Stimulated activated naive B cell treated with anti-CD40 and anti-IgM and Interleukin-4, amounts not matched to agents 10 μg/mL and 1 μg/mL and 100 μg/mL, for 72 hours (primary cell): ENCODE results near the gene FTL.
A peak's percentile ranks its signal among the peaks of the same experiment; 100 is the strongest.
"Not testable (repeated sequence)": the region's sequence is repeated elsewhere in the genome, so short reads cannot be mapped to it uniquely, and the experiment has no call there.

ENCODE experiments used
- ATAC-seq, 2 donors: fragments of 150-1000 bp; cut with Tn5 transposase; replicated peaks; 2 replicates each; pipeline ENCODE4 v1.10.0; 2021; ENCODE audit warnings: moderate library complexity in 1 of 2
- DNase-seq: peaks from one replicate; pipeline ENCODE4 v3.0.0; 2021
- H3K27ac Mint-ChIP-seq: one replicate; pipeline ENCODE4 v1.8.0; 2022; ENCODE audit warnings: mild to moderate bottlenecking, mixed read lengths
- H3K27me3 Mint-ChIP-seq, 2 donors: one replicate each; pipeline ENCODE4 v1.8.0; 2022; ENCODE audit warnings: mixed read lengths in 2 of 2
- H3K36me3 Mint-ChIP-seq, 2 donors: one replicate each; pipeline ENCODE4 v1.8.0; 2022; ENCODE audit warnings: mixed read lengths in 2 of 2, mild to moderate bottlenecking in 1 of 2
- H3K4me1 Mint-ChIP-seq, 2 donors: one replicate each; pipeline ENCODE4 v1.8.0; 2022; ENCODE audit warnings: mixed read lengths in 2 of 2, mild to moderate bottlenecking in 1 of 2
- H3K4me3 Mint-ChIP-seq, 2 donors: one replicate each; pipeline ENCODE4 v1.8.0; 2022; ENCODE audit warnings: mild to moderate bottlenecking in 2 of 2, mixed read lengths in 2 of 2, moderate library complexity in 1 of 2
- H3K9me3 Mint-ChIP-seq, 2 donors: one replicate each; pipeline ENCODE4 v1.8.0; 2022; ENCODE audit warnings: mixed read lengths in 2 of 2, mild to moderate bottlenecking in 1 of 2

FTL gene

GRCh38 chr19:48965040-48965805 lies at the start of gene FTL:
TSS of gene FTL (plus strand) at chr19:48965309. CDS start at chr19:48965508, 199 bp downstream.
- Mint-ChIP-seq H3K4me1 (peaks cover 55 to 83% of the 10 kb centered on the region in 2 donors), H3K27ac (peak within 1 kb of the TSS; percentile 99), H3K4me3 (peak within 1 kb of the TSS; percentile 99), H3K36me3 (peaks cover 53 to 67% of the 10 kb centered on the region in 2 donors), H3K9me3 (peaks cover 0 to 5% of the 10 kb centered on the region in 2 donors), H3K27me3 (no peaks in the 10 kb centered on the region)
- DNase-seq, result peak; percentile 93
- peak; percentile 74 to 75 for ATAC-seq

GRCh38 chr19:48915757-48916156 lies 49.4 kb upstream of the FTL start:
- H3K4me1 Mint-ChIP-seq, result peaks cover 4 to 7% of the 10 kb centered on the region in 2 donors
- peaks cover 42 to 57% of the 10 kb centered on the region in 2 donors for H3K36me3 Mint-ChIP-seq
- H3K4me3 Mint-ChIP-seq, result no peak overlapping the region
- H3K27me3 Mint-ChIP-seq, result no peaks in the 10 kb centered on the region
- DNase-seq, result no peak
- ATAC-seq, result no peak
- H3K27ac Mint-ChIP-seq, result no peak overlapping the region
- H3K9me3 Mint-ChIP-seq, result peaks cover 0 to 3% of the 10 kb centered on the region in 2 donors

- DNase-seq, result no peak
- H3K4me3 Mint-ChIP-seq, result no peak overlapping the region
- peak overlapping the region; percentile 68 for H3K27ac Mint-ChIP-seq
- no peaks in the 10 kb centered on the region for H3K27me3 Mint-ChIP-seq
- ATAC-seq, result no peak
- peaks cover 38 to 53% of the 10 kb centered on the region in 2 donors for H3K36me3 Mint-ChIP-seq
- peaks cover 7 to 8% of the 10 kb centered on the region in 2 donors for H3K4me1 Mint-ChIP-seq
- H3K9me3 Mint-ChIP-seq, result no peaks in the 10 kb centered on the region
Observed at GRCh38 chr19:48918071-48918470, 47.0 kb upstream of the FTL start.

- H3K27ac Mint-ChIP-seq, result peak overlapping the region; percentile 38
Observed at GRCh38 chr19:48918801-48919247, 46.3 kb upstream of the FTL start.

GRCh38 chr19:48919271-48919670 lies 45.8 kb upstream of the FTL start:
- H3K4me3 Mint-ChIP-seq, H3K9me3 Mint-ChIP-seq, H3K27ac Mint-ChIP-seq, H3K4me1 Mint-ChIP-seq, ATAC-seq, H3K27me3 Mint-ChIP-seq, DNase-seq: not testable (repeated sequence)
- peaks cover 36 to 49% of the 10 kb centered on the region in 2 donors for H3K36me3 Mint-ChIP-seq

More at GRCh38 chr19:48918801-48919247, 46.3 kb upstream of the FTL start:
- H3K36me3 Mint-ChIP-seq, result peaks cover 39 to 53% of the 10 kb centered on the region in 2 donors
- H3K9me3 Mint-ChIP-seq, result no peaks in the 10 kb centered on the region
- DNase-seq, result no peak
- no peaks in the 10 kb centered on the region for H3K27me3 Mint-ChIP-seq
- no peak overlapping the region for H3K4me3 Mint-ChIP-seq
- H3K4me1 Mint-ChIP-seq, result peaks cover 7 to 9% of the 10 kb centered on the region in 2 donors
- ATAC-seq, result peak in 1 of 2 donors; percentile 34

GRCh38 chr19:48920949-48921348 lies 44.2 kb upstream of the FTL start:
- Mint-ChIP-seq H3K9me3 (no peaks in the 10 kb centered on the region), H3K4me3 (no peak overlapping the region), H3K36me3 (peaks cover 29 to 42% of the 10 kb centered on the region in 2 donors), H3K4me1 (peaks cover 7 to 9% of the 10 kb centered on the region in 2 donors), H3K27me3 (no peaks in the 10 kb centered on the region), H3K27ac (no peak overlapping the region)
- ATAC-seq, result no peak
- no peak for DNase-seq

GRCh38 chr19:48921721-48922500 lies 43.2 kb upstream of the FTL start:
- H3K27me3 Mint-ChIP-seq, result no peaks in the 10 kb centered on the region
- H3K4me1 Mint-ChIP-seq, result peaks cover 7 to 9% of the 10 kb centered on the region in 2 donors
- H3K27ac Mint-ChIP-seq, result no peak overlapping the region
- H3K36me3 Mint-ChIP-seq, result peaks cover 26 to 39% of the 10 kb centered on the region in 2 donors
- no peaks in the 10 kb centered on the region for H3K9me3 Mint-ChIP-seq
- H3K4me3 Mint-ChIP-seq, result no peak overlapping the region
- ATAC-seq (no peak), DNase-seq (no peak)

GRCh38 chr19:48922548-48923490 lies 42.3 kb upstream of the FTL start:
- Mint-ChIP-seq H3K27me3 (no peaks in the 10 kb centered on the region), H3K27ac (peak overlapping the region; percentile 7), H3K9me3 (no peaks in the 10 kb centered on the region), H3K4me1 (peaks cover 4 to 8% of the 10 kb centered on the region in 2 donors), H3K4me3 (no peak overlapping the region), H3K36me3 (peaks cover 25 to 36% of the 10 kb centered on the region in 2 donors)
- no peak for ATAC-seq
- no peak for DNase-seq

GRCh38 chr19:48925240-48925843 lies 39.8 kb upstream of the FTL start:
- Mint-ChIP-seq H3K4me1 (peaks cover 0 to 5% of the 10 kb centered on the region in 2 donors), H3K36me3 (peaks cover 13 to 21% of the 10 kb centered on the region in 2 donors), H3K27ac (no peak overlapping the region), H3K27me3 (no peaks in the 10 kb centered on the region), H3K9me3 (no peaks in the 10 kb centered on the region), H3K4me3 (no peak overlapping the region)
- ATAC-seq, result peak in 1 of 2 donors; percentile 16
- no peak for DNase-seq

GRCh38 chr19:48925890-48926289 lies 39.2 kb upstream of the FTL start:
- H3K27me3 Mint-ChIP-seq, H3K4me3 Mint-ChIP-seq, DNase-seq, H3K9me3 Mint-ChIP-seq, ATAC-seq, H3K27ac Mint-ChIP-seq, H3K4me1 Mint-ChIP-seq: not testable (repeated sequence)
- H3K36me3 Mint-ChIP-seq, result peaks cover 13 to 19% of the 10 kb centered on the region in 2 donors

GRCh38 chr19:48926909-48927308 lies 38.2 kb upstream of the FTL start:
- H3K27me3 Mint-ChIP-seq, result peaks cover 0 to 4% of the 10 kb centered on the region in 2 donors
- H3K4me3 Mint-ChIP-seq, result no peak overlapping the region
- peaks cover 9 to 12% of the 10 kb centered on the region in 2 donors for H3K36me3 Mint-ChIP-seq
- H3K9me3 Mint-ChIP-seq, result no peaks in the 10 kb centered on the region
- H3K4me1 Mint-ChIP-seq, result peaks cover 0 to 3% of the 10 kb centered on the region in 2 donors
- DNase-seq, result no peak
- H3K27ac Mint-ChIP-seq, result no peak overlapping the region
- ATAC-seq, result peak in 1 of 2 donors; percentile 33

GRCh38 chr19:48927692-48928091 lies 37.4 kb upstream of the FTL start:
- not testable (repeated sequence) for H3K36me3 Mint-ChIP-seq, H3K4me1 Mint-ChIP-seq, H3K27ac Mint-ChIP-seq, DNase-seq, H3K4me3 Mint-ChIP-seq, H3K9me3 Mint-ChIP-seq, ATAC-seq, H3K27me3 Mint-ChIP-seq
